SK-N-SH (cell line): ENCODE results near the gene NFKBIE. TPM values are rescaled to one million over a fixed set of nuclear protein-coding genes. Genes with fewer than 3 reads are reported as not detected.
A peak's percentile ranks its signal among the peaks of the same experiment; 100 is the strongest.

Experiments used
- EZH2phosphoT487 ChIP-seq: fragments of 200-600 bp; sonication (generic); IDR thresholded peaks from 2 replicates; pipeline ENCODE4 v1.6.1; 2017; ENCODE audit warnings: low read depth, mixed run types, mild to moderate bottlenecking, antibody characterized with exemption, moderate library complexity, borderline replicate concordance
- FOXJ3 ChIP-seq: sonication (generic); formaldehyde crosslinking; IDR thresholded peaks from 2 replicates; pipeline ENCODE4 v1.5.1; 2020; ENCODE audit warnings: mild to moderate bottlenecking, missing genetic modification reagents
- FOXM1 ChIP-seq: IDR thresholded peaks from 2 replicates; pipeline ENCODE4 v1.4.0; 2012; ENCODE audit warnings: low read depth, mild to moderate bottlenecking
- GABPA ChIP-seq: IDR thresholded peaks from 2 replicates; pipeline ENCODE4 v1.4.0; 2012; ENCODE audit warnings: low read depth, mild to moderate bottlenecking
- GATA2 ChIP-seq: sonication (generic); formaldehyde crosslinking; IDR thresholded peaks from 2 replicates; pipeline ENCODE4 v1.5.0; 2020; ENCODE audit warnings: mild to moderate bottlenecking, missing genetic modification reagents
- JUND ChIP-seq: IDR thresholded peaks from 2 replicates; pipeline ENCODE4 v1.4.0; 2012
- MEF2A ChIP-seq: IDR thresholded peaks from 2 replicates; pipeline ENCODE4 v1.4.0; 2012; ENCODE audit warnings: low read depth, borderline replicate concordance
- MXI1 ChIP-seq: IDR thresholded peaks from 2 replicates; pipeline ENCODE4 v1.6.1; 2012; ENCODE audit warnings: mild to moderate bottlenecking, low read depth, low read length, improper control_type of control experiment
- NFIC ChIP-seq: IDR thresholded peaks from 2 replicates; pipeline ENCODE4 v1.4.0; 2012; ENCODE audit warnings: borderline replicate concordance
- NRF1 ChIP-seq: IDR thresholded peaks from 2 replicates; pipeline ENCODE4 v1.6.1; 2012; ENCODE audit warnings: low read depth, mild to moderate bottlenecking, low read length
- PBX3 ChIP-seq: IDR thresholded peaks from 2 replicates; pipeline ENCODE4; 2012
- POLR2AphosphoS5 ChIP-seq: IDR thresholded peaks from 2 replicates; pipeline ENCODE4 v1.6.1; 2012; ENCODE audit warnings: low read depth, low read length
- RAD21 ChIP-seq: IDR thresholded peaks from 2 replicates; pipeline ENCODE4 v1.6.1; 2012; ENCODE audit warnings: mild to moderate bottlenecking, low read length
- RFX5 ChIP-seq: IDR thresholded peaks from 2 replicates; pipeline ENCODE4 v1.6.1; 2012; ENCODE audit warnings: mild to moderate bottlenecking, improper control_type of control experiment, low read length
- RXRA ChIP-seq: IDR thresholded peaks from 2 replicates; pipeline ENCODE4 v1.4.0; 2012; ENCODE audit warnings: low read depth, mild to moderate bottlenecking, borderline replicate concordance
- SIN3A ChIP-seq: IDR thresholded peaks from 2 replicates; pipeline ENCODE4 v1.6.1; 2012; ENCODE audit warnings: low read depth, mild to moderate bottlenecking, low read length, moderate library complexity, borderline replicate concordance
- TEAD4 ChIP-seq: IDR thresholded peaks from 2 replicates; pipeline ENCODE4 v1.4.0; 2012; ENCODE audit warnings: mild to moderate bottlenecking, borderline replicate concordance; ENCODE audit not compliant: insufficient read depth
- USF1 ChIP-seq: IDR thresholded peaks from 2 replicates; pipeline ENCODE4 v1.4.0; 2012; ENCODE audit warnings: low read depth, borderline replicate concordance
- USF2 ChIP-seq: fragments of 150-350 bp; IDR thresholded peaks from 2 replicates; pipeline ENCODE4 v1.6.1; 2017; ENCODE audit warnings: antibody characterized with exemption, low read length, low read depth, borderline replicate concordance
- YY1 ChIP-seq: IDR thresholded peaks from 2 replicates; pipeline ENCODE4 v1.4.0; 2012; ENCODE audit warnings: low read depth, mild to moderate bottlenecking
- polyA plus RNA-seq, 3 experiments: library from polyadenylated mRNA; depleted of rRNA; stranded (reverse); fragments of >200 nt; gene quantifications; 2 replicates each; pipeline ENCODE4 v1.2.3, GENCODE V29; 2012
- TF ChIP-seq, protein P1 (sequence below): fragments of 150-350 bp; IDR thresholded peaks from 2 replicates; pipeline ENCODE4 v1.6.1; 2016; ENCODE audit warnings: mild to moderate bottlenecking, low read depth, low read length
- TF ChIP-seq, protein P2 (sequence below): IDR thresholded peaks from 2 replicates; pipeline ENCODE4 v1.4.0; 2012; ENCODE audit warnings: low read depth, borderline replicate concordance
- TF ChIP-seq, protein P3 (sequence below): IDR thresholded peaks from 2 replicates; pipeline ENCODE4 v1.4.0; 2012; ENCODE audit warnings: low read depth

The NFKBIE gene
- polyA plus RNA-seq, 1 of the 3 experiments (the other 2 are of a cell fraction), result 5.8 TPM

GRCh38 chr6:44237813-44238433 is 27.4 kb downstream of the NFKBIE start (continued):
- peak; percentile 13; the same call in 1 of the 2 replicates for TF ChIP-seq GABPA
- TF ChIP-seq EZH2phosphoT487, result no peak
- no peak for TF ChIP-seq USF1
- no peak for TF ChIP-seq NFIC
- TF ChIP-seq, protein P1, sequence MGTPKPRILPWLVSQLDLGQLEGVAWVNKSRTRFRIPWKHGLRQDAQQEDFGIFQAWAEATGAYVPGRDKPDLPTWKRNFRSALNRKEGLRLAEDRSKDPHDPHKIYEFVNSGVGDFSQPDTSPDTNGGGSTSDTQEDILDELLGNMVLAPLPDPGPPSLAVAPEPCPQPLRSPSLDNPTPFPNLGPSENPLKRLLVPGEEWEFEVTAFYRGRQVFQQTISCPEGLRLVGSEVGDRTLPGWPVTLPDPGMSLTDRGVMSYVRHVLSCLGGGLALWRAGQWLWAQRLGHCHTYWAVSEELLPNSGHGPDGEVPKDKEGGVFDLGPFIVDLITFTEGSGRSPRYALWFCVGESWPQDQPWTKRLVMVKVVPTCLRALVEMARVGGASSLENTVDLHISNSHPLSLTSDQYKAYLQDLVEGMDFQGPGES, result no peak
- TF ChIP-seq USF2, result no peak
- TF ChIP-seq FOXJ3 (CRISPR knock-in tag), result no peak
- TF ChIP-seq, protein P2, sequence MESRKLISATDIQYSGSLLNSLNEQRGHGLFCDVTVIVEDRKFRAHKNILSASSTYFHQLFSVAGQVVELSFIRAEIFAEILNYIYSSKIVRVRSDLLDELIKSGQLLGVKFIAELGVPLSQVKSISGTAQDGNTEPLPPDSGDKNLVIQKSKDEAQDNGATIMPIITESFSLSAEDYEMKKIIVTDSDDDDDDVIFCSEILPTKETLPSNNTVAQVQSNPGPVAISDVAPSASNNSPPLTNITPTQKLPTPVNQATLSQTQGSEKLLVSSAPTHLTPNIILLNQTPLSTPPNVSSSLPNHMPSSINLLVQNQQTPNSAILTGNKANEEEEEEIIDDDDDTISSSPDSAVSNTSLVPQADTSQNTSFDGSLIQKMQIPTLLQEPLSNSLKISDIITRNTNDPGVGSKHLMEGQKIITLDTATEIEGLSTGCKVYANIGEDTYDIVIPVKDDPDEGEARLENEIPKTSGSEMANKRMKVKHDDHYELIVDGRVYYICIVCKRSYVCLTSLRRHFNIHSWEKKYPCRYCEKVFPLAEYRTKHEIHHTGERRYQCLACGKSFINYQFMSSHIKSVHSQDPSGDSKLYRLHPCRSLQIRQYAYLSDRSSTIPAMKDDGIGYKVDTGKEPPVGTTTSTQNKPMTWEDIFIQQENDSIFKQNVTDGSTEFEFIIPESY, result no peak
- TF ChIP-seq TEAD4, result 0 out of 2 replicates have a peak, but pooled peaks have one; percentile 9
- peak; percentile 21; the same call in 1 of the 2 replicates for TF ChIP-seq PBX3
- no peak; the same call in 1 of the 2 replicates for TF ChIP-seq SIN3A
- no peak for TF ChIP-seq MEF2A
- no peak for TF ChIP-seq YY1
- no peak for TF ChIP-seq RFX5
- peak; percentile 58 for TF ChIP-seq RAD21
- no peak for TF ChIP-seq FOXM1
- no peak for TF ChIP-seq POLR2AphosphoS5
- TF ChIP-seq NRF1, result no peak
- TF ChIP-seq RXRA, result 0 out of 2 replicates have a peak, but pooled peaks have one; percentile 3
- TF ChIP-seq, protein P3, sequence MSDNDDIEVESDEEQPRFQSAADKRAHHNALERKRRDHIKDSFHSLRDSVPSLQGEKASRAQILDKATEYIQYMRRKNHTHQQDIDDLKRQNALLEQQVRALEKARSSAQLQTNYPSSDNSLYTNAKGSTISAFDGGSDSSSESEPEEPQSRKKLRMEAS, result peak; percentile 56; the same call in 1 of the 2 replicates
- TF ChIP-seq MXI1, result peak; percentile 61
- 0 out of 2 replicates have a peak, but pooled peaks have one; percentile 15 for TF ChIP-seq JUND
- TF ChIP-seq GATA2, result peak; percentile 26
